GM19328 (cell line): ENCODE data around the gene PRKAB1.
"Not testable (repeated sequence)": the region's sequence is repeated elsewhere in the genome, so short reads cannot be mapped to it uniquely, and the experiment has no call there.

Experiments used
- ATAC-seq: cut with Tn5 transposase; IDR thresholded peaks from one replicate; pipeline ENCODE4 v1.9.1; 2021; ENCODE audit warnings: mild to moderate bottlenecking, moderate library complexity; ENCODE audit not compliant: unreplicated experiment

Gene PRKAB1

DNA sequence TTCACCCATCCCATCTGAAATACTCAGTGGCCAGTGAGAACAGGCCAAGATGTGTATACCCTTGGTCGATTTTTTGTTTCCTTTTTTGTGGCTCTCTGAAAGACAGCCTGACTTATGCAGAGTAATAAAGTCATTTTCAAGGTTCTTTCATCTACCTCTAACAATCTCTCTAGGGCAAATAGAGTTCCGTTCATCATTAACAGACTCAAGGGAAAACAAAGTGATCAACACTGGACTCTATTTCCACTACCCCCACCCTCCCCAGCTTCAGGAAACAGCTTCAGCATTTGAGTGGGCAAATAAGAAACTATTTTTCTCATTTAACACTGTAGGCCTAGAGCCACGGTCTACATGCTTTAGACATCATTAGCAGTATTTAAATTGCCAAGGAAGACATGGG is 15.9 kb downstream of the PRKAB1 start:
- no peak for ATAC-seq

DNA sequence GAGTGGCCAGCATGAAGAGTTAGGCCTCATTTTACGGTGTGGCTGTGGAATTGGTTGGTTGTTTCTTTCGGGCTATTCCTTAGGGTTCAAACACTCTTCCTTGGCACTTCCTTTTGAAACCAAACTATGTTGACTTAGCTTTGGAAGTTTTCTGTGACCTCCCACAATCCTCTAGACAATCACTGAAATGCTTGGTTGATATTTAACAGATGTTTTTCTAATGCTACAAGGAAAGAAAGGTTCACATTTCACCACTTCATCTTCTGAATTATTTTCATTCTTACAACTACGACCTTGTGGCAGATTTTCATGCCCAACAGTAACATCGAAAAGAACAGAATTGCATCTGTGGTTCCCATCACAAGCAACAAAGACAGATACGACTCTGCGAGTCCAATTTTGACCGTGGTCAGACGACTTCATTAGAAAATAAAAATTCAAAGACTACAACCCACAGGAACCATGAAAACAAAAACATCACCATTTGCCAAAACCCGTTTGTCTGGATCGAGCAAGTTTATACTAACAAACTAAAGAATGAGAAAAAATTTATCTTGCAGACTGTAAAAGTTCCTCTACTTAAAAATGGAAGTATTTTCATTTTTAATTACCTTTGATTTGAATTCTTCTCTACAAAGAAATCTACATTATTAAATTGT is 16.9 kb downstream of the PRKAB1 start:
- ATAC-seq = no peak

DNA sequence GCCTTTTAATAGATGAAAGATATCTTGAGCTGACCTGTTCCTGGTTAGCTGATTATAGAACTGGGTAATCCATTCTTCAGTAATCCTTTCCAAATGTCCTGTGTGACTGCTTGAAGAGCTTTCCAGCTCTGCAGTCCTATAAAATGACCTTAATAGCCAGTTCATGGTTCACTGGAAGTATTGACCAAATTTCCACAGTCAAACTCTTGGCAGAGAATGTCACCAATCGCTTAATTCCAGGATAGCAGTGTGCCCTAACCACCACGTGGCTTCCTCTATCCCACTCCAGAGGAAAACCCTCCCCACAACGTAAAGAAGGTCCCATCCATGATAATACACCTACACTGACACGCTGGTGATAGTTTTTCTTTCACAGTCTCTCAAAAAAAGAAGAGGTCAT is 17.4 kb downstream of the PRKAB1 start:
- no peak for ATAC-seq

DNA sequence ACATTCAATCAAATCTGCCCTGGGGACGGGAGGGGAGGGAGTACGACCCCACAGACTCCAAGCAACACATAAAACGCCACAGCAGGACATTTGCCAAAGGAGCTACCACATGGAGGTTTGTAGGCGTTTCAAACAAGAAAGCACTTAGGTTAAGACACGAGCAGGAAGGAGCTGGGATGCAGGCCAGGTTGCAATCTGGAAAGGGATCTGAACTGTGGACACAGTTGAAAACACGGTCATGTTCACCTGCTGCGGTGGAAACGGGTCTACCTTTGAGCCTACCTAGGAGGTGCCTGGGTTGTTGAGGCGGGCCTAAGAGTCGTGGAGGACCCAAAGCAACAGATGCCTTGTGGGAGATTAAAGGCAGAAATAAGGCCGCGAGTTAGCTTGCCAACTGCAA is 18.4 kb downstream of the PRKAB1 start:
- ATAC-seq = no peak

DNA sequence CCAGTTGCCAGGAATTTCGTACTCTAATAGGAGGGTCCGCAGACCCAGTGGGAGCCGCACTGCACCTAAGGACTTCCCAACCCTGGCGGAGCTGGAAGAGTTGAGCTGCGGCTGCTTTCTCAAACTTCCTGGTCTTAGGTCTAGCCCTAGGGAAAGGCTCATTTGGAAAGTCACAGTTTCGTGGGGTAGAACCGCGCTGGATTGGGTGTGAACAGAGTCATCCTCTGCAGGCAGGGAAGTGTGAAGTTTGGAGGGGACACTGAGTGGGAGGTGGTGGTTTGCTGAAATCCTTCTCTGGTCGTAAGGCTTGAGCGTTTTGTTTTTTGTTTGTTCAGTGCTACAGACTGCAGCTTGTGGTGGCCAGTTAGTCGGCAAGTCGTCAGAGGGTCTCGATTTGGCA is 18.8 kb downstream of the PRKAB1 start:
- no peak for ATAC-seq

DNA sequence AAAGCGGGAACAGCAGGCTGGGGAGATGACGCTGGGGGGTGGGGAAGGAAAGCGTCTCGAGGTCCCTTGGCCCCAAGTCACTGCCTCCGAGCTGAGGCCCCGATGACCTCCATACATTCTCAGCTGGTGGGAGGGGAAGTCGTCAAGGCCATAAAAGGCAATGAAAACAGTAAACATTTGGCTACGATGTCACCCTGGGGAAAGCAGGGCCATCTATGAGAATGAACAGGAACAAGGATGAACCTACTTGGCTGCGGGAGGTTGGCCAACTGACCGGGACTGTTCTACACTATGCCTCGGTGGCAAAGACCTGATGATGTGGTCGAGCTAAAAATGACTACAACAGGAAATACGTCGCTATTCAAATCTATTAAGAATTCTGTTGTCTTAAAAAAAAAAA is 19.5 kb downstream of the PRKAB1 start:
- no peak for ATAC-seq

DNA sequence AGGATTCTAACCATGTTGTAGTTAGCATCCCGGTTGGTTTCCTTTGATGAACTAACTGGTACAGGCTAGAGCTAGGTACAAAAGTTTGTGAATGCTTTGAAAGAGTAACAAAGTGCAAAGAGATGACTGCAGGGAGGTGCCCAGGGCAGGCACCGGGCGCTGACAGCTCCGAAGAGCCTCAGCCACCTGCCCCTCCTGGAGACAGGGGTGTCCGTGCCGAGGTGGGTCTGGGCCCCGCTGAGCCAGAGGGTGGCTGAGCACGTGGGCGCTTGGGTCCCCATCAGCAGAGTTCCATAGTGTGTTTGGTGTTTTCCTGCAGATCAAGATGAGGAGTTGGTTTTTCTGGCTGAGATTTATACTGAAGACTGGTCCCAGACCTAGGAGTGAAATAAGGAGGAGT is 19.9 kb downstream of the PRKAB1 start:
- ATAC-seq = no peak

DNA sequence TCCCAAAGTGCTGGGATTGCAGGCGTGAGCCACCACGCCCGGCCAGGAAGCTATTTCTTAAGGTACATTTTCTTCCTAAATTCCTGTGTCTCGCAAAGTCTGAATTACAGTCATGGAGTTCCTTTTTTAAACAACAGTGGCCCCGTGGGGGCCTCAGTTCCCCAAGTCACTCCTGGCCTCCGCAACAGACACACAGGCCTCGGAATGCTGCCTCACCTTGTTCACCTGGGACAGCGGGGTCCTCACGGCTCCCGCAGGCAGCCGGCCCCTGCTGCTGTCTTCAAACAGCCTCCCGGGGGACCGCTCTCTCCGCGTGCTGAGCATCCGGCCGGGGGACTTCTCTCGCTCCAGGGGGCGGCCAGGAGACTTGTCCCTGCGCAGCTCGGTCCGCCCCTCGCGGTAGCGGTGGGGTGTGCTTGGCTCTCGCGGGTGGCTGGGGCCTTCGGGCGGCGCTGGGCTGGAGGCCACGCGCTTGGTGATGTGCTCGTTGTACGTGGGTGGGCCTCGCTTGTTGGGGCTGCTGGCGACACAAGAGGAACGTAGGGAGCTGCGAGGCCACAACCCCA is 22.1 kb downstream of the PRKAB1 start:
- ATAC-seq = no peak

DNA sequence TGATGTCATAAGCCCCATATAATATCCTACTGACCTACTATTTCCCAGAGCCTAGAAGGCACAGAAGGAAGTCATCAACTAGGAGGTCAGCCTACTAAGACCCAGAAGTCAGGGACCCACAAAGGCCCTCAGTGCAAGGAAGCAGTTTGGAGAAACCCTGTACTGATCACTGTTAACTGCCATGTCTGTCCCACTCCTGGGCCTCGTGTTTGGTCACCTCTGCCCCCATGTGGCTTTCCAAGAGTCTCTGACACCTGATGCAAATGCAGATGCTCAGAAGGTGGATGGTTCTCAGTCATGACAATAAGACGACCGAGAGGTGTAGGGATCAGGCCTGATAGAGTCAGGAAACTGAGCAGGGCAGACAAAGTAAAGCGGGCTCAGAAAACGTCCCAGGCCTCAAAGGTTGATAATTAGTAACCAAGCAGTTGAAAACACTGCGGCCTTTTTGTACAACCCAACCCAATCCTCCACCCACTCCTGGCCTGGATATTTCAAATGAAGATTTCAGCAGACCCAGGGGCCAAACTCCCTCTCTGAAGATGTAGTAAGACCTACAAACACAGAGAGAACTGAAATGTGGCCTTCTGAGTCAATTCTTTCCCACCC is 23.4 kb downstream of the PRKAB1 start:
- ATAC-seq = no peak

DNA sequence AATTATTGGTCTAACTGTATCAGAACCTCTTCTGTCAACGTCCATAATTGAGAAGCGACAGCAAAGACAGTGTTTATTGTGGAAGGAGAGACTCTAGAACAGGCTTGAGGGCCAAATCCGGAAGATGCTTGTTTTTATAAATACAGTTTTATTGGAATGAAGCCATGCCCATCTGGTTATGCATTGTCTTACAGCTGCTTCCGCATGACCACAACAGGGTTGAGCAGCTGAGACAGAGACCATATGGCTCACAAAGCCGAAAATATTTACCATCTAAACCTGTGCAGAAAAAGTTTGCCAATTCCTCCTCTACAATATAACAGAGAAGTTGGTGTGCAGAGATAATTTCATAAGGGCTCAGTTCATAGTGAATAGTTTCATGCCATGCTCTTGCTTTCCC is 24.5 kb downstream of the PRKAB1 start:
- no peak for ATAC-seq

DNA sequence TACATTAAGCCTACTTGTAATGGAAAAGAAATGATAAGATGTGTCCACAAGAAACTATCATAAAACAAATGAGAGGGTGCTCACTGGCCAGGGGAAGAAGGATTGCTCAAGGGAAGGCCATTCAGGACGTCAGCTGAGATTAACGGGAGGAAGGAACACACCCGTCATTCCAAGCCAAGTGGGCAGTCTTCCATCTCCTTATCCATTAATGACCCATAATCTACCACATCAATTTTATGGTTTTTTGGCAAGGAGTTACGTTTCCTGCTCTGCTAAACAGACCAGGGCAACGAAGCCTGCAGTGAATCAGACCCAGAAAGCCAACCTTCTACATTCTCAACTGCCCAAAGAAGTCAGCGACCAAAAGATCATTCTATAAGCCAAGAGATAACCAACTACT is 25.1 kb downstream of the PRKAB1 start:
- ATAC-seq = no peak

DNA sequence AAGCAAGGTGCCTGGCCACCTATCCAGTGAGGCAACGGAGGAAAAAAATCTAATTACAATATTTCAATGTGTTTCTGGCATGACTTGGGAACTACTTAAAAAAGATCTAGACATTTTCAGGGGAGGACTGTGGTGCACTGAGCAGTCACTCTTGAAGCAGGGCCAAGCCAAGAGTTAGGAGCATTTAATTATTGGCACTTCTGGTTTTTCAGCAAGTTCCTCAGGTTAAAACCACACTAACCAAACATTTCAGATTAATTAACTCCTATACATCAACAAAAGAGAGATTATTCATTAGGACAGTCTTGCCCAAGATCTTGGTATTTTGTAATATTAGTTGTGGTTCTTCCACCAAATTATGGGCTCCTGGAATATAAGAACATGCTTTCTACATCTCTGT is 25.6 kb downstream of the PRKAB1 start:
- no peak for ATAC-seq

DNA sequence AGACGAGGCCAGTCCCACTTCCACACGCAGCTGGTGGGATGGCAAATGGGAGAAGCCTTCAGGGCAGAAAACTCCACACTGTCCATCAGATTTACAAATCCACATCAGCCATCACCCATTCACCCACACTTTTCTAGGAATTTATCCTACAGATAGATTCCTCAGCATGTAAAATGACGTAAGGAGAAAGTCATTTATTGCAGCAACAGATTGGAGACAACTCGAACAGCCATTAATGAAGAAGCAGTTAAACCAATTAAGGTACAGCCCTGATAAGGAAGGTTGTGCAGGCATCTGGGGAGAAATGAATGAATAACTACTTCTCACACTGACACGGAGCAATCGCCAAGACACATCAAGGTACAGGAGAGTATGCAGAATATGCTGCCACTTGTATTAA is 26.2 kb downstream of the PRKAB1 start:
- ATAC-seq = no peak

DNA sequence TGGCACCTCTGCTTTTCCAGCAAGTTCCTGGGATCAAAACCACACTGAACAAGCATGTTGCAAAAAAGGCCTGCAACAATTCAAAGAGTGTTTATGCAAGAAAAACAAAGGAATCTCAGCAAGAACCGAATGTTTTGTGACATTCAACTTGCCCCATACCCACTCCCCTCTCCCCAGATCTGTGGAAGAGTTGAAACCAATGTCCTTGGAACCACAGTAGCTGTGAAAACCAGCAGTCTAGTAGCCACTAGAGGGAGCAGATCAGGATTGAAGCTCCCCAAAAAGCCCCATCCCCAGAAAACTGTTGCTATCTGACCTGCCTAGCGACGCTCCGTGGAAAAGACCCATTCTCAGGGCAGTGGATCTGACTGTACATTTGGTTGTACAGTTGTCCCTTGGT is 27.1 kb downstream of the PRKAB1 start:
- ATAC-seq = no peak

DNA sequence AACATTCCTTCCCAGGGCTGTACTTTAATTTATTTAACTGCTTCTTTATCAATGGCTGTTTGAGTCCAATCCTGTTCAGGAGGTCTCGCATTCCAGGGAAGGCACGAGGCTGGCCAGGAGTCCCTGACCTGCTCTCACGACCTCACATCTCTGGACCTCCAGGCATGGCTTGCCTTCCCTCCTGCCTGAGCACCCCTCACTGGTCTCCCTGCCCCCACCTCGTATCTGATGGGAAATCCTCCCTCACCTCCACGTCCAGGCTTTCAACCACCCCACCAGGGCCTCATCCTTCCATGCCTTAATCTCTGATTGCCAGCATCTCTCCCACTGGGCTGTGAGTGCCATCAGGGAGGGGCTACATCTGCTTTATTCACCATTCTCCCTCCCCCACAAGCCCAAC is 29.0 kb downstream of the PRKAB1 start:
- ATAC-seq = no peak

DNA sequence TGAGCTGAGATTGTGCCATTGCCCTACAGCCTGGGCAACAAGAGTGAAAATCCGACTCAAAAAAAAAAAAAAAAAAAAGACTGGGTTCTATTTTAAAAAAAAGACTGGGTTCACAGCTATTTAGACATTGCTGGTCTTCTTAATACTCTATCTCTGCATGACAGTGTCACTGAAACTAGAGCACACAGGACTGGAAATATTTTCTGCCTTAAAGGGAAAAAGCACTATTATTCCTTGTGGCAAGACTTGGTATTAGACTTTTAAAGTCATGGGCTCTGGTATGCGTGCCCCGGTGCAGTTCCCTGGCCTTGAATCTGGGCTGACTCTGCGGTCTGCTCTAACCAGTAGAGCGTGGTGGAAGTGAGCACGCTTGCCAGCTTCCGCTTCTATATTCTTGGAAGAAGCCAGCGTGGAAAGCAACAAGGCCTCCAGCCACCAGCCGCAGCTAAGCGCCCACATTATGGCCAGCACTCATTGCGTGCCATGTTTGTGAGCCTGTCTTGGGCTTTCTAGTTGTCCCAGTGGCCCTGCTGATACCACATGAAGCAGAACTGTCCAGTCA is 31.3 kb downstream of the PRKAB1 start:
- no peak for ATAC-seq

DNA sequence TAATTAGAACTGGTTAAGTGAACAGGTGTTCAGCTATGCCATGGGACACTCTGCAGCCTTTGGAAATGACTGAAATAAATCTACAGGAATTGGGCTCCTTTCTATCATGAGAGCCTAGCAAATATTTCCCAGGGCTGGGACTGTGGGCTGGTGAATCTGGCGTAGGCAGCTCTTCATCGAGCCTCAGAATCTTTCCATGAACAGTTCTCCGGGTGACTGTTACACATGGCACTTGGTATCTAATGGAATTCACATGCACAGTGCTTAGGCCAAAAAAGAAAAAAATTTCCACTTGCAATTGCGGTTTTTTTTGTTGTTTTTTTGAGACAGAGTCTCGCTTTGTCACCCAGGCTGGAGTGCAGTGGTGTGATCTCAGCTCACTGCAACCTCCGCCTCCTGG is 32.1 kb downstream of the PRKAB1 start:
- no peak for ATAC-seq

DNA sequence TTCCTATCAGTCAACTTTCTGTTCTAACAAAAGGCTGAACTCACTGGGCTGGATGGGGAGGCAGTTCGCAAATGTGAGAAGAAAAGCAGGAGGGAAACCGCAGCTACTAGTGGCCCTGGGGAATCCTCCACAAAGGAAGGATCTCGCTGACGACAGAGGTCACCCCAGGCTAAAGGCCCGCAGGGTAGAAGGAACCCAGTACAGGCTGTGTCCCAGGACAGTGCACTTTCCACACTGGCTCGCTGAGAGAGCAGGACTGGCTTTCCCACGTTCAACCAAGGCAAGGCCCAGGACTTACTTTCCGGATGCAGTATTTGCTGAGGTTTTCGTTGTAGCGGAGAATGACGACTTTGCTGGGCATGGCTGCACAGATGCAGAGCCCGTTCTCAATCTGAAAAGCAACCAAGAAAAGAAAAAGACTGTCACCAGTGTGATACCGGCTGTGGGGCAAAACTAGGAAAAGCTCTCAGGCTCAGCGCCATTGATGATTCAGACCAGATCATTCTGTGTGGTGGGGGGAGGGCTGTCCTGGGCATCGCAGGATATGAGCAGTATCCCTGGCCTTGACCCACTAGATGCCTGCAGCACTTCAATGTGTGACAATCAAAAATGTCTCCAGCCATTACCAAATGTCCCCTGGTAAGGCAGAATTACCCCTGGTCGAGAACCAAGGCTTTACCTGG is 36.3 kb downstream of the PRKAB1 start:
- ATAC-seq = no peak

DNA sequence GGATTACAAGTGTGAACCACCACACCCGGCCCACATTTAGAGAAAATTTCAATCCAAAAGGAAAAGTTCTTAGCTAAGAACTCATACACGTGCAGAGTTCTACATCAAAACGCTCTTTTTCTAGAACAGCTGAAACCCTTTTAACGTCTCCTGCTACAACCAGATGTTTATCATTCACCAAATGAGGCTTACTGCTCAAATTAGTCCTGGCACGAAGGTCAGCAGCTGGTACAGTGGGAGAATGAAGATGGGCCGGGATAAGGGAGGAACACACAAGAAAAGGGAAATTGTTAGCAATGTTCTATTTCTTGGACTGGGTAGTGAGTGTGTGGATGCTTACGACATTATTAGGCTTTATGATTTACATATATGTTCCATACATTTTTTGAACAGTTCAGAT is 37.2 kb downstream of the PRKAB1 start:
- no peak for ATAC-seq

DNA sequence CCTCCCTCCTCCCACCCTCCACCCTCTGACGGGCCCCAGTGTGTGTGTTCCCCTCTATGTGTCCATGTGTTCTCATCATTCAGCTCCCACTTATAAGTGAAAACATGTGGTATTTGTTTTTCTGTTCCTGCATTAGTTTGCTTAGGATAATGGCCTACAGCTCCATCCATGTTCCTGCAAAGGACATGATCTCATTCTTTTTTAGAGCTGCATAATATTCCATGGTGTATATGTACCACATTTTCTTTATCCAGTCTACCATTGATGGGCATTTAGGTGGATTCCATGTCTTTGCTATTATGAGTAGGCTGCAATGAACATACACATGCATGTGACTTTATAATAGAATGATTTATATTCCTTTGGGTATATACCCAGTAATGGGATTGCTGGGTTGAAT is 38.5 kb downstream of the PRKAB1 start:
- ATAC-seq = not testable (repeated sequence)

DNA sequence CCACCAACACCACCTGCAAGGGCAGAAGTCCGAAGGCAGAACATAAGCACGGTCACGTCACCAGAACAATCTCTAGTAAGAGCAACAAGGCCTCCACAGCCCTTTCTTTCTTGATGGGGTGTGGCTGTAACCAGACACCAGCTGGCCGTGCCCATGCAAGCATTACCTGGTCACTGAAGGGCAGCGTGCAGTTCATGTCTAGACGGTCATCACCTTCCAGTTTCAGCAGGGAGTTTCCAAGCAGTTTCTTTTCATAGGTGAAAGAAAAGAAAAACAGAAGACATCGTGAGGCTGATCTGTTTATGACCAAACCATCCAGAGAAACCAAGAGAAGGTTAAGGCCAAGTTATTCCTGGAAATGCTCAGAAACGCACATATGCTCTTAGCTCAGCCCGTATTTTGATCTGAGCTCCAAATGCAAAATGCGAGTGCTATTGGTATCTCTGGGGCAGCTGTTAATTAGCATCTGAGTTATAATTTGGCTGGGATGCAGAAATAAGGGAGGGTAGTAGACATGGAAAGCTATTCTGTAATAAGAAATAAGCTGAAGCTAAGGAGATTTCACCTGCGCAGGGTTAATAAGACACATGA is 42.5 kb downstream of the PRKAB1 start:
- ATAC-seq = no peak
